T-cell (primary cell): ENCODE data around the gene SIRT5. TPM values are rescaled to one million over a fixed set of nuclear protein-coding genes. Genes with fewer than 3 reads are reported as not detected.

ENCODE experiments used
- ATAC-seq, 4 experiments: fragments of 200-7000 bp in 3 of 4; fragments of 150-1000 bp in 1 of 4; cut with Tn5 transposase; replicated peaks in 1 of 4; 1 replicate in 3 of 4; 2 replicates in 1 of 4; pipeline ENCODE4 v1.10.0; 2021; ENCODE audit warnings: moderate library complexity in 3 of 4, mild to moderate bottlenecking in 2 of 4, moderate number of reproducible peaks in 1 of 4
- CTCF ChIA-PET, 2 donors: fragments of 300-600 bp; sonication (Branson Sonifier 250); formaldehyde crosslinking; loops; one replicate each; lab custom pipeline; 2022; ENCODE audit warnings: antibody characterized with exemption in 2 of 2; lab: Charles Lee
- POLR2A ChIA-PET, 2 donors: fragments of 300-600 bp; sonication (Branson Sonifier 250); formaldehyde crosslinking; loops; one replicate each; lab custom pipeline; 2022; ENCODE audit warnings: antibody characterized with exemption in 2 of 2; lab: Charles Lee
- DNase-seq, 35 experiments: peaks; one replicate each; pipeline versions ENCODE4 v3.0.0 to v3.0.0-alpha.2; 2013 to 2023
- H3K27ac ChIP-seq: one replicate; pipeline ENCODE4 v1.5.1; 2013; ENCODE audit warnings: low read length
- H3K27me3 ChIP-seq, 2 experiments: replicated peaks in 1 of 2; 1 replicate in 1 of 2; 2 replicates in 1 of 2; pipeline versions ENCODE4 v1.6.1 to v1.7.0; 2013; ENCODE audit warnings: low read length in 1 of 2, mixed read lengths in 1 of 2; ENCODE audit not compliant: control insufficient read depth in 2 of 2, insufficient read depth in 2 of 2; ENCODE audit errors: extremely low read depth in 1 of 2
- H3K36me3 ChIP-seq, 2 donors: 1 replicate in 1 of 2; 2 replicates in 1 of 2; pipeline versions ENCODE4 v1.6.1 to v1.7.0; 2013; ENCODE audit warnings: low read length in 1 of 2; ENCODE audit not compliant: control insufficient read depth in 2 of 2, insufficient read depth in 1 of 2; ENCODE audit errors: extremely low read depth in 1 of 2
- H3K4me1 ChIP-seq, 2 experiments: 1 replicate in 1 of 2; 2 replicates in 1 of 2; pipeline versions ENCODE4 v1.6.1 to v1.7.0; 2013; ENCODE audit warnings: low read length in 2 of 2, mixed read lengths in 1 of 2; ENCODE audit not compliant: insufficient read depth in 2 of 2, control insufficient read depth in 1 of 2; ENCODE audit errors: extremely low read depth in 1 of 2
- H3K4me3 ChIP-seq, 2 donors: 1 replicate in 1 of 2; 2 replicates in 1 of 2; pipeline versions ENCODE4 v1.5.1 to v1.7.0; 2013; ENCODE audit warnings: mild to moderate bottlenecking in 2 of 2, low read length in 1 of 2, moderate library complexity in 1 of 2; ENCODE audit not compliant: control insufficient read depth in 1 of 2; ENCODE audit errors: extremely low read depth in 1 of 2
- H3K9me3 ChIP-seq: 2 replicates; pipeline ENCODE4 v1.7.0; 2013
- H3K27ac Mint-ChIP-seq, 2 donors: one replicate each; pipeline ENCODE4 v1.8.0; 2020 to 2021; ENCODE audit warnings: mild to moderate bottlenecking in 2 of 2, mixed read lengths in 2 of 2
- H3K27me3 Mint-ChIP-seq, 2 donors: one replicate each; pipeline ENCODE4 v1.8.0; 2021 to 2022; ENCODE audit warnings: mixed read lengths in 2 of 2
- H3K36me3 Mint-ChIP-seq: one replicate; pipeline ENCODE4 v1.8.0; 2021; ENCODE audit warnings: mixed read lengths
- H3K4me1 Mint-ChIP-seq, 3 donors: one replicate each; pipeline ENCODE4 v1.8.0; 2020 to 2022; ENCODE audit warnings: mixed read lengths in 3 of 3, mild to moderate bottlenecking in 1 of 3
- H3K4me3 Mint-ChIP-seq, 3 donors: one replicate each; pipeline ENCODE4 v1.8.0; 2020 to 2022; ENCODE audit warnings: mild to moderate bottlenecking in 3 of 3, mixed read lengths in 3 of 3, moderate library complexity in 3 of 3
- H3K9me3 Mint-ChIP-seq, 3 donors: one replicate each; pipeline ENCODE4 v1.8.0; 2020 to 2022; ENCODE audit warnings: mixed read lengths in 3 of 3
- WGBS: methylation state at CpG from one replicate; pipeline ENCODE4 v1.1.5; 2013; ENCODE audit warnings: missing lambda C conversion rate; ENCODE audit not compliant: insufficient coverage; 5-methylcytosine and 5-hydroxymethylcytosine counted together
- total RNA-seq, 35 experiments: library from RNA in 6 of 35; stranded (reverse) in 6 of 35; fragments of 120-200 nt in 1 of 35; gene quantifications; one replicate each; pipeline versions ENCODE4 v1.2.1 to v1.2.4 and lab custom pipeline; 2013 to 2026

The SIRT5 gene
- total RNA-seq, 5 donors from 2014 or later (not counting 1 experiment from before 2014, with no cell fraction given): 11.7 to 21.5 (median 16.8) TPM

DNA sequence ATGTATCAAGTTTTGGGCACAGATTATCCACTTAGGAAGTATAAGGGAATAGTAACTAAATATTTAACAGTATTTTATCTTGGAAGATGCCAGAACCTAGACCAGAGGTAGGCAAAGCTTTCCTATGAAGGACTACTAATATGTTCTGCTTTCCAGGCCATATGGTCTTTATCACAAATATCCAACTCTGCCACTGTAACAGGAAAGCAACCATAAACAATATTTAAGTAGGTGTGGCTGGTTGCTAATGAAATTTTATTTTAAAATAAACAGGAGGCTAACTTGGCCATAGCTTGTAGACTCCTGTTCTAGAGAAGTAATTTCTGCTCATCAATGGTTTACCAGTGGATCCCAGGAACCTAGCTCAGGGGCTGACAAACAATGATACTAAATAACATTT, 80.1 kb downstream of the SIRT5 start:
- no peaks in the 10 kb centered on the region for H3K9me3 ChIP-seq
- Mint-ChIP-seq H3K9me3 (no peaks in the 10 kb centered on the region), H3K4me1 (peaks cover 22 to 37% (median 31%) of the 10 kb centered on the region in 3 donors), H3K27ac (no peak overlapping the region), H3K4me3 (no peak overlapping the region), H3K27me3 (no peaks in the 10 kb centered on the region), H3K36me3 (peaks cover 30% of the 10 kb centered on the region)
- H3K4me1 ChIP-seq: peaks cover 3 to 4% of the 10 kb centered on the region in 2 experiments
- DNase-seq: no peak
- POLR2A ChIA-PET: interaction anchor here in 1 of 2 donors (0.6 kb wide), 1 partner anchor 161 kb away, joined by 3 read pairs; no protein-coding TSS in a partner anchor
- no peak overlapping the region for H3K4me3 ChIP-seq
- no peak for ATAC-seq
- peaks cover 0 to 8% of the 10 kb centered on the region in 2 donors for H3K36me3 ChIP-seq
- CTCF ChIA-PET: interaction anchor here in 1 of 2 donors (1.0 kb wide), 1 partner anchor 414 kb away, joined by 3 read pairs; no protein-coding TSS in a partner anchor
- H3K27ac ChIP-seq: no peak overlapping the region
- no peaks in the 10 kb centered on the region for H3K27me3 ChIP-seq

DNA sequence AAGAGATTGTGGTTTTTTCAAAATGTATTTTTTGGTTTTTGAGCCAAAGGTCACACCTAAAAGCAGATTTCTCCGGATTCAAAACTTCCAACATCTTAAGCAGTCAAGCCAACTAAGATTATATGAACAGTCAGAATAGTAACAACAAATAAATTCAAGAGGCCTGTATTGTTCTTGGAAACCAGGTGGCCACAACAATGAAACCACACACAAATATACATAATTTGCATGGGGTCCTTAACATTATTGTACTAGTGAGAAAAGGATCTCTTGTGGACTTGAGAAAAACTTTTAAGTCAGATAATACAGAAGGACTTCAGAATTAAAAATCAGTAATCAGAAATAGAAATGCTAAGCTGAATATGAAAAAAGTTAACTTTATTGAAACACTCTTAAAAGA, 81.3 kb downstream of the SIRT5 start:
- H3K36me3 Mint-ChIP-seq: peaks cover 23% of the 10 kb centered on the region
- peaks cover 0 to 8% of the 10 kb centered on the region in 2 donors for H3K36me3 ChIP-seq
- ATAC-seq (no peak), DNase-seq (no peak)
- H3K4me3 Mint-ChIP-seq: no peak overlapping the region
- H3K27me3 ChIP-seq: no peaks in the 10 kb centered on the region
- peaks cover 30 to 41% (median 35%) of the 10 kb centered on the region in 3 donors for H3K4me1 Mint-ChIP-seq
- ChIA-PET POLR2A (no interaction called here), CTCF (interaction anchor here in 1 of 2 donors (0.7 kb wide), 1 partner anchor 15 kb away, joined by 3 read pairs; no protein-coding TSS in a partner anchor)
- no peaks in the 10 kb centered on the region for H3K9me3 ChIP-seq
- H3K4me3 ChIP-seq: no peak overlapping the region
- H3K27me3 Mint-ChIP-seq: no peaks in the 10 kb centered on the region
- H3K9me3 Mint-ChIP-seq: no peaks in the 10 kb centered on the region
- H3K27ac Mint-ChIP-seq: peak overlapping the region in 1 of 2 donors; percentile 52
- H3K27ac ChIP-seq: no peak overlapping the region
- WGBS: no CpG with 5 or more reads among the region's 1 CpG
- H3K4me1 ChIP-seq: peaks cover 3 to 8% of the 10 kb centered on the region in 2 experiments

DNA sequence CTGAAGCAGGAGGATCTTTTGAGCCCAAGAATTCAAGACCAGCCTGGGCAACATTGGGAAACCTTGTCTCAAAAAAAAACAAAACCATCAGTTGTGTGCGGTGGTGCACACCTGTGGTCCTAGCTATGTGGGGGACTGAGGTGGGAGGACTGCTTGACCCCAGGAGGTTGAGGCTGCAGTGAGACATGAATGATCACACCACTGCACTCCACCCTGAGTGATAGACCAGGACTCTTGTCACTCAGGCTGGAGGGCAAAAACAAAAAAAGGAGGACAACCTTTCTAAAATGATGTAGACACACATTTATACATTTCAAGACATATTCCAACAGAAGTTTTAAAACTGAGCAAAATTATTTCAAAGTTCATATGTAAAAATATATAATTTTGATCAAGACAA, 85.9 kb downstream of the SIRT5 start:
- Histone ChIP-seq H3K27me3 (no peaks in the 10 kb centered on the region), H3K9me3 (no peaks in the 10 kb centered on the region), H3K4me3 (no peak overlapping the region), H3K27ac (no peak overlapping the region), H3K36me3 (peaks cover 0 to 5% of the 10 kb centered on the region in 2 donors), H3K4me1 (peaks cover 7 to 8% of the 10 kb centered on the region in 2 experiments)
- ChIA-PET CTCF (interaction anchor here in 1 of 2 donors (1.1 kb wide), 1 partner anchor 17 kb away, joined by 3 read pairs; no protein-coding TSS in a partner anchor), POLR2A (interaction anchor here (0.6 to 0.7 kb wide), 2 partner anchors 35 to 1925 kb away, joined by 3 read pairs; no protein-coding TSS in a partner anchor)
- Mint-ChIP-seq H3K4me3 (no peak overlapping the region), H3K9me3 (no peaks in the 10 kb centered on the region), H3K4me1 (peaks cover 75 to 82% (median 76%) of the 10 kb centered on the region in 3 donors), H3K36me3 (peaks cover 13% of the 10 kb centered on the region), H3K27ac (peak overlapping the region; percentile 8 to 39), H3K27me3 (no peaks in the 10 kb centered on the region)
- WGBS: no CpG with 5 or more reads among the region's 1 CpG
- no peak for ATAC-seq
- DNase-seq: no peak

DNA sequence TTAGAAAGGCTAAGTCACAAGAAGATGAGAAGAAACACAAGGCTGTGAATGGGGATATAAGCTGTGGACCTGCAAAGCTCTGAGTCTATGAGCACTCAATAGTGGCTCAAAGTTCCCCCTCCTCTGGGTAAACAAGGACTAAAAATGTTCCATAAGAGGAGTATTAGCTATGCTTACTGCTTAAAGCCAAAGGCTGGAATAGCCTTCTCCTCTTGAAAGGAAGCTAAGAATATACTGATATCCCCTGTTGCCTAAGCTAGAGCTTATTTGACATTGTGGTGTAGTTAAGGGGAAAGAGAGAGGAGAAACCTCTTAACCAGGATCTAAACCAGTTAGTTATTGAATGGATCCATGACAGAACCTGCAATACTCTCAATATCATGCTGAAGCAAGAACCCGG, 86.5 kb downstream of the SIRT5 start:
- H3K27me3 ChIP-seq: no peaks in the 10 kb centered on the region
- Mint-ChIP-seq H3K36me3 (peaks cover 8% of the 10 kb centered on the region), H3K4me3 (no peak overlapping the region), H3K9me3 (no peaks in the 10 kb centered on the region), H3K27ac (peak overlapping the region in 1 of 2 donors; percentile 5), H3K27me3 (no peaks in the 10 kb centered on the region), H3K4me1 (peaks cover 79 to 84% (median 81%) of the 10 kb centered on the region in 3 donors)
- ChIA-PET POLR2A (interaction anchor here (0.5 to 0.7 kb wide), 3 partner anchors 34 to 1926 kb away, joined by 3 to 7 read pairs (median 3); no protein-coding TSS in a partner anchor), CTCF (interaction anchor here in 1 of 2 donors (0.6 to 1.1 kb wide), 2 partner anchors 17 to 35 kb away, joined by 3 read pairs; no protein-coding TSS in a partner anchor)
- no peak overlapping the region for H3K27ac ChIP-seq
- H3K36me3 ChIP-seq: peaks cover 0 to 5% of the 10 kb centered on the region in 2 donors
- H3K4me1 ChIP-seq: peaks cover 8% of the 10 kb centered on the region in 2 experiments
- ATAC-seq (no peak), DNase-seq (no peak)
- no CpG with 5 or more reads among the region's 1 CpG for WGBS
- H3K4me3 ChIP-seq: no peak overlapping the region
- H3K9me3 ChIP-seq: no peaks in the 10 kb centered on the region

DNA sequence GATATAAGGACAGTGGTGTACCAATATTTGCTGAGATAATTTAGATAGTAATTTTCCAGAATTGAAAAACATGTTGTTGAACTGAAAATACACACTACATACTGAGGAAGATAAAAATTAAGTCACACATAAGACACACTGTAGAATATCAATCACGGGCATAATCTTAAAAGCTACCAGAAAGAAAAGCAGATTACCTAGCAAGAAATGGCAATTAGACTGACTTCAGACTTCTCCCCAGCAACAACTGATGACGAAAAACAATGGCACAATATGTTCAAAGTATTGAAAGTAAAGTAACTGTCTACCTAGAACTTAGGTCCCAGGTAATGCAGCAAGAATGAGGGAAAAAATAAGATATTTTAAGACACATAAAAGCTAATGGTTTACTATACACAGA, 87.2 kb downstream of the SIRT5 start:
- ATAC-seq (no peak), DNase-seq (no peak)
- H3K27me3 Mint-ChIP-seq: no peaks in the 10 kb centered on the region
- ChIA-PET POLR2A (interaction anchor here in 1 of 2 donors (0.5 kb wide), 1 partner anchor 34 kb away, joined by 7 read pairs; no protein-coding TSS in a partner anchor), CTCF (no interaction called here)
- H3K27me3 ChIP-seq: no peaks in the 10 kb centered on the region
- H3K36me3 Mint-ChIP-seq: peaks cover 4% of the 10 kb centered on the region
- H3K27ac ChIP-seq: no peak overlapping the region
- H3K4me3 Mint-ChIP-seq: peak overlapping the region in 1 of 3 donors; percentile 34
- H3K4me3 ChIP-seq: no peak overlapping the region
- H3K27ac Mint-ChIP-seq: no peak overlapping the region
- peaks cover 0 to 2% of the 10 kb centered on the region in 2 donors for H3K36me3 ChIP-seq
- WGBS: no CpG with 5 or more reads among the region's 2 CpGs
- H3K4me1 ChIP-seq: peaks cover 12 to 13% of the 10 kb centered on the region in 2 experiments
- H3K9me3 ChIP-seq: no peaks in the 10 kb centered on the region
- H3K4me1 Mint-ChIP-seq: peaks cover 83 to 88% (median 85%) of the 10 kb centered on the region in 3 donors
- no peaks in the 10 kb centered on the region for H3K9me3 Mint-ChIP-seq

DNA sequence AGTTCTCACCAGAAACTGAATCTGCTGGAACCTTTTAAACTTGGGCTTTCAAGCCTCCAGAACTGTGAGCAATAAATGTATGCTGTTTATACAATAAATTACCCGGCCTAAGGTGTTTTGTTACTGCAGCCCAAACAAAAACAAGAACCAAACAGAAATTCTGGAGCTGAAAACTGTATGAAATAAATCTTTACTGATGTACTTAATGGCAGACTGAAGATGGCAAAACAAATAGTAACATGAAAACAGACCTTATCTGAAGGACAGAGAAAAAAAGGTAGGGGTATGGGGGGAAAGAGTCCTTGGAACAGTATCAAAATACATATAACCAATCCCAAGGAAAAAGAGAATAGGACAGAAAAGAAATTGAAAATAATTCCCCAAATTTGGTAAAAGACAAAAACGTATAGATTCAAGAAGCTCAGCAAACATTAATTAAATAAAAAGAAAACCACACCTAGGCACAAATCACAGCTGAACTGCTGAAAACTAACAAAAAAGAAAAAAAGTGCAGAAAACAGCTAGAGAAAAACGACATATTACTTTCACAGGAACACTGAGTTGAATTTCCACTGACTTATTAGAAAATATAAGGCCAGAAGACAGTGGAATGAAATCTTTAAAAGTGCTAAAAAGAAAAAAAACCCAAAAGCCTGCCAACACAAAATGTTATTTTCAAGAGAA, 88.4 kb downstream of the SIRT5 start:
- CTCF ChIA-PET: interaction anchor here (0.5 to 0.6 kb wide), 3 partner anchors 24 to 92 kb away, joined by 3 read pairs; no protein-coding TSS in a partner anchor
- ATAC-seq: no peak
- Mint-ChIP-seq H3K4me1 (peaks cover 87 to 94% (median 91%) of the 10 kb centered on the region in 3 donors), H3K9me3 (no peaks in the 10 kb centered on the region), H3K36me3 (no peaks in the 10 kb centered on the region), H3K27me3 (no peaks in the 10 kb centered on the region), H3K4me3 (peak overlapping the region in 1 of 3 donors; percentile 6), H3K27ac (peak overlapping the region; percentile 2 to 34)
- DNase-seq: no peak
- Histone ChIP-seq H3K27me3 (no peaks in the 10 kb centered on the region), H3K27ac (no peak overlapping the region), H3K4me1 (peaks cover 13 to 16% of the 10 kb centered on the region in 2 experiments), H3K36me3 (no peaks in the 10 kb centered on the region), H3K4me3 (no peak overlapping the region), H3K9me3 (no peaks in the 10 kb centered on the region)
- POLR2A ChIA-PET: interaction anchor here in 1 of 2 donors (0.6 to 1.3 kb wide), 3 partner anchors 10 to 15 kb away, joined by 3 to 16 read pairs (median 4); no protein-coding TSS in a partner anchor
- WGBS: no CpG with 5 or more reads among the region's 3 CpGs
